ENCODE results near the gene POLE.

- TF ChIP-seq, protein P1, sequence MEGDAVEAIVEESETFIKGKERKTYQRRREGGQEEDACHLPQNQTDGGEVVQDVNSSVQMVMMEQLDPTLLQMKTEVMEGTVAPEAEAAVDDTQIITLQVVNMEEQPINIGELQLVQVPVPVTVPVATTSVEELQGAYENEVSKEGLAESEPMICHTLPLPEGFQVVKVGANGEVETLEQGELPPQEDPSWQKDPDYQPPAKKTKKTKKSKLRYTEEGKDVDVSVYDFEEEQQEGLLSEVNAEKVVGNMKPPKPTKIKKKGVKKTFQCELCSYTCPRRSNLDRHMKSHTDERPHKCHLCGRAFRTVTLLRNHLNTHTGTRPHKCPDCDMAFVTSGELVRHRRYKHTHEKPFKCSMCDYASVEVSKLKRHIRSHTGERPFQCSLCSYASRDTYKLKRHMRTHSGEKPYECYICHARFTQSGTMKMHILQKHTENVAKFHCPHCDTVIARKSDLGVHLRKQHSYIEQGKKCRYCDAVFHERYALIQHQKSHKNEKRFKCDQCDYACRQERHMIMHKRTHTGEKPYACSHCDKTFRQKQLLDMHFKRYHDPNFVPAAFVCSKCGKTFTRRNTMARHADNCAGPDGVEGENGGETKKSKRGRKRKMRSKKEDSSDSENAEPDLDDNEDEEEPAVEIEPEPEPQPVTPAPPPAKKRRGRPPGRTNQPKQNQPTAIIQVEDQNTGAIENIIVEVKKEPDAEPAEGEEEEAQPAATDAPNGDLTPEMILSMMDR (IDR thresholded peaks at IDR 0.05), result no peak
- TF ChIP-seq POLR2A (IDR thresholded peaks at IDR 0.05), result no peak
Observed at GRCh38 chr12:132660052-132660451, 27.1 kb downstream of the POLE start.

Data from heart left ventricle (tissue), 13 donors.